K562 treated with DMSO at 1 percent for 12 hours (cell line): ENCODE measurements around the gene RPN1. TPM values are rescaled to one million over a fixed set of nuclear protein-coding genes. Genes with fewer than 3 reads are reported as not detected.

Source experiments
- total RNA-seq: library from RNA; unstranded; fragments of 300-600 nt; gene quantifications from 2 replicates; pipeline ENCODE4 v1.2.3, GENCODE V29; 2022; ENCODE audit not compliant: insufficient read depth

RPN1 gene
- 130 and 160 TPM in 2 replicates for total RNA-seq

GRCh38 chr3:128650096-128651050 lies at the start of gene RPN1:
Gene RPN1, minus strand, starts transcription at chr3:128650818. Its CDS starts 18 bp downstream, at chr3:128650800.

Other genes starting within 250 kb of the RPN1 start
- not detected in 2 replicates for gene DNAJB8, start 183.9 kb downstream of the RPN1 start, total RNA-seq
- 101 and 159 TPM in 2 replicates for gene GATA2, start 157.6 kb downstream of the RPN1 start, total RNA-seq
- 103 and 168 TPM in 2 replicates for gene RAB7A, start 75.4 kb upstream of the RPN1 start, total RNA-seq
- gene ACAD9, start 228.8 kb upstream of the RPN1 start, total RNA-seq: 10.7 and 16.4 TPM in 2 replicates